Peyer's patch (tissue), 4 donors: Measurements from ENCODE around the gene CALCB. TPM values are rescaled to one million over a fixed set of nuclear protein-coding genes. Genes with fewer than 3 reads are reported as not detected.

Experiments
- DNase-seq, 3 donors: peaks; one replicate each; pipeline ENCODE4 v3.0.0-alpha.2; 2017 to 2019
- H3K27ac ChIP-seq, 4 donors: fragments of 200-600 bp; sonication (generic); one replicate each; pipeline ENCODE4 v1.5.1; 2016 to 2019
- H3K27me3 ChIP-seq, 2 donors: fragments of 200-600 bp; sonication (generic); one replicate each; pipeline ENCODE4 v1.5.1; 2019
- H3K36me3 ChIP-seq, 3 donors: fragments of 200-600 bp; sonication (generic); one replicate each; pipeline ENCODE4 v1.5.1; 2016 to 2019
- H3K4me1 ChIP-seq, 4 donors: fragments of 200-600 bp; sonication (generic); one replicate each; pipeline ENCODE4 v1.5.1; 2016 to 2019
- H3K4me3 ChIP-seq, 4 donors: fragments of 200-600 bp; sonication (generic); 1 replicate in 3 of 4; 2 replicates in 1 of 4; pipeline ENCODE4 v1.5.1; 2016 to 2019; ENCODE audit warnings: mild to moderate bottlenecking in 1 of 4
- H3K9me3 ChIP-seq, 4 donors: fragments of 200-600 bp; sonication (generic); one replicate each; pipeline ENCODE4 v1.5.1; 2016 to 2019; ENCODE audit warnings: mild to moderate bottlenecking in 1 of 4
- CTCF ChIP-seq, 6 experiments: fragments of 450-650 bp in 4 of 6; fragments of 200-600 bp in 2 of 6; sonication (generic) in 1 of 6; IDR thresholded peaks; one replicate each; pipeline ENCODE4 v1.5.1; 2017 to 2019; ENCODE audit warnings: antibody characterized with exemption in 6 of 6, mild to moderate bottlenecking in 3 of 6, moderate library complexity in 1 of 6
- POLR2A ChIP-seq, 2 donors: fragments of 450-650 bp; IDR thresholded peaks; one replicate each; pipeline ENCODE4 v1.5.1; 2017; ENCODE audit warnings: antibody characterized with exemption in 2 of 2, mild to moderate bottlenecking in 2 of 2, moderate library complexity in 2 of 2
- total RNA-seq, 4 donors: library from RNA; depleted of rRNA; stranded (reverse); fragments of >200 nt; gene quantifications; one replicate each; pipeline ENCODE4 v1.1.0, GENCODE V29; 2016

CALCB gene
- total RNA-seq, 4 donors from 2014 or later = 0.67 to 5.0 TPM; not detected in 2

- peak; percentile 43 to 87 (median 67) for DNase-seq
- Histone ChIP-seq H3K4me1 (no peaks in the 10 kb centered on the region), H3K27me3 (no peaks in the 10 kb centered on the region), H3K27ac (no peak overlapping the region), H3K4me3 (no peak overlapping the region), H3K9me3 (no peaks in the 10 kb centered on the region), H3K36me3 (no peaks in the 10 kb centered on the region)
- TF ChIP-seq CTCF (IDR thresholded peaks at IDR 0.05) (peak; percentile 53 to 87 (median 82)), POLR2A (IDR thresholded peaks at IDR 0.05) (no peak)
These were observed 27.8 kb downstream of the CALCB start for GRCh38 chr11:15101072-15101709.

- TF ChIP-seq POLR2A (IDR thresholded peaks at IDR 0.05) = no peak
- no peak for TF ChIP-seq CTCF (IDR thresholded peaks at IDR 0.05)
- DNase-seq = no peak
- no peak overlapping the region for H3K27ac ChIP-seq
- H3K4me1 ChIP-seq = no peaks in the 10 kb centered on the region
- no peaks in the 10 kb centered on the region for H3K36me3 ChIP-seq
- no peaks in the 10 kb centered on the region for H3K9me3 ChIP-seq
- no peak overlapping the region for H3K4me3 ChIP-seq
- H3K27me3 ChIP-seq = no peaks in the 10 kb centered on the region
These were observed 30.8 kb downstream of the CALCB start for GRCh38 chr11:15104166-15104565.

- Histone ChIP-seq H3K4me1 (no peaks in the 10 kb centered on the region), H3K27ac (peak overlapping the region in 1 of 4 donors; percentile 5), H3K4me3 (no peak overlapping the region), H3K27me3 (no peaks in the 10 kb centered on the region), H3K36me3 (no peaks in the 10 kb centered on the region), H3K9me3 (no peaks in the 10 kb centered on the region)
- DNase-seq = no peak
- TF ChIP-seq POLR2A (IDR thresholded peaks at IDR 0.05) (no peak), CTCF (IDR thresholded peaks at IDR 0.05) (no peak)
These were observed 33.0 kb downstream of the CALCB start for GRCh38 chr11:15106201-15106965.

GRCh38 chr11:15107730-15108515 lies 34.5 kb downstream of the CALCB start:
- Histone ChIP-seq H3K4me1 (no peaks in the 10 kb centered on the region), H3K27ac (peak overlapping the region in 2 of 4 donors; percentile 5 to 15), H3K4me3 (no peak overlapping the region), H3K36me3 (no peaks in the 10 kb centered on the region), H3K9me3 (no peaks in the 10 kb centered on the region), H3K27me3 (no peaks in the 10 kb centered on the region)
- peak in 1 of 3 donors; percentile 31 for DNase-seq
- no peak for TF ChIP-seq CTCF (IDR thresholded peaks at IDR 0.05)
- TF ChIP-seq POLR2A (IDR thresholded peaks at IDR 0.05) = no peak

- H3K4me3 ChIP-seq = no peak overlapping the region
- no peaks in the 10 kb centered on the region for H3K36me3 ChIP-seq
- no peak for DNase-seq
- peaks cover 0 to 2% (median 0%) of the 10 kb centered on the region in 4 donors for H3K4me1 ChIP-seq
- no peaks in the 10 kb centered on the region for H3K27me3 ChIP-seq
- no peaks in the 10 kb centered on the region for H3K9me3 ChIP-seq
- TF ChIP-seq POLR2A (IDR thresholded peaks at IDR 0.05) = no peak
- TF ChIP-seq CTCF (IDR thresholded peaks at IDR 0.05) = no peak
- no peak overlapping the region for H3K27ac ChIP-seq
These were observed 35.3 kb downstream of the CALCB start for GRCh38 chr11:15108592-15109130.
